Sigmoid colon (tissue), 7 donors: ENCODE measurements around the gene SLC6A9. TPM values are rescaled to one million over a fixed set of nuclear protein-coding genes. Genes with fewer than 3 reads are reported as not detected.

Experiments used
- DNase-seq: peaks from one replicate; pipeline ENCODE4 v3.0.0-alpha.2; 2019
- H3K27ac ChIP-seq, 4 donors: fragments of 200-600 bp; sonication (generic); one replicate each; pipeline ENCODE4 v1.5.1; 2016 to 2019; ENCODE audit warnings: mild to moderate bottlenecking in 1 of 4
- H3K27me3 ChIP-seq, 3 donors: fragments of 200-600 bp; sonication (generic); one replicate each; pipeline ENCODE4 v1.5.1; 2019; ENCODE audit warnings: mild to moderate bottlenecking in 1 of 3
- H3K36me3 ChIP-seq, 4 donors: fragments of 200-600 bp; sonication (generic); one replicate each; pipeline ENCODE4 v1.5.1; 2016 to 2019
- H3K4me1 ChIP-seq, 4 donors: fragments of 200-600 bp; sonication (generic); one replicate each; pipeline ENCODE4 v1.5.1; 2017 to 2019
- H3K4me3 ChIP-seq, 4 donors: fragments of 200-600 bp; sonication (generic); one replicate each; pipeline ENCODE4 v1.5.1; 2017 to 2019; ENCODE audit warnings: mild to moderate bottlenecking in 2 of 4, moderate library complexity in 1 of 4
- H3K9me3 ChIP-seq, 4 donors: fragments of 200-600 bp in 3 of 4; sonication (generic) in 3 of 4; one replicate each; pipeline versions ENCODE4 v1.5.1 to v1.6.1; 2013 to 2019
- EP300 ChIP-seq, 4 donors: sonication (generic); formaldehyde crosslinking; IDR thresholded peaks; one replicate each; pipeline ENCODE4 v1.6.1; 2017; ENCODE audit warnings: antibody characterized with exemption in 4 of 4
- POLR2A ChIP-seq, 2 donors: fragments of 450-650 bp; IDR thresholded peaks; one replicate each; pipeline ENCODE4 v1.6.1; 2016; ENCODE audit warnings: antibody characterized with exemption in 2 of 2, mild to moderate bottlenecking in 2 of 2, moderate library complexity in 2 of 2
- POLR2AphosphoS5 ChIP-seq, 4 donors: sonication (generic); formaldehyde crosslinking; IDR thresholded peaks; one replicate each; pipeline ENCODE4 v1.6.1; 2017; ENCODE audit warnings: antibody characterized with exemption in 4 of 4
- WGBS, 2 donors: extraction: QIAGEN DNeasy Blood & Tissue Kit; methylation state at CpG; one replicate each; pipeline ENCODE4 v1.1.7; 2013; 5-methylcytosine and 5-hydroxymethylcytosine counted together
- intact Hi-C: fragments of 100-400 bp; cut with DNase I; formaldehyde crosslinking; loops from one replicate; pipeline ENCODE4 v1.15.1; 2023
- polyA plus RNA-seq, 3 donors: library from polyadenylated mRNA; stranded (reverse); fragments of 200-250 nt; gene quantifications; one replicate each; pipeline ENCODE4 v1.2.3, GENCODE V29; 2013
- total RNA-seq, 4 donors: library from RNA; depleted of rRNA; stranded (reverse); fragments of >200 nt; gene quantifications; one replicate each; pipeline ENCODE4 v1.1.0, GENCODE V29; 2016
- TF ChIP-seq, protein P1 (sequence below), 4 experiments: fragments of 450-650 bp in 3 of 4; fragments of 200-600 bp in 1 of 4; IDR thresholded peaks; one replicate each; pipeline ENCODE4 v1.5.1; 2016 to 2019; ENCODE audit warnings: antibody characterized with exemption in 4 of 4, mild to moderate bottlenecking in 3 of 4, moderate library complexity in 2 of 4
- donor health status: healthy with polysubstance abuse.
- donor health status: Bipolar disorder and iron deficiency.
- donor health status: healthy.

The SLC6A9 gene
- total and polyA plus RNA-seq, 7 donors, result 2.4 to 24.5 (median 5.9) TPM

DNA sequence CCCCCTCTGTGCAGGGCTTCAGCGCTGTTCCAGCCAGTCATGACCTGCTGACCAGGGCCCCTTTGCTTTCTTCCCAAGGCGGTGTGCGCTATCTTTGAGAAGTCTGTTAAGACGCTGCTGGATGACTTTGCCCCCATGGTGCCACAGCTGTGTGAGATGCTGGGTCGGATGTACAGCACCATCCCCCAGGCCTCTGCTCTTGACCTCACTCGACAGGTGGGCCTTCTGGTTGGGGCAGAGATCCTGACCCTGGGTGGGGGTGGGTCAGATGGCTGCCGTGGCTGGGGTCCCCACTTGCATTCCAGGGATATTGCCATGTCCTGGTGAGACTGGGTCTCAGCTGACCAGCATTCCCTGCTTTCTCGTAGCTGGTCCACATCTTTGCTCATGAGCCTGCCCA lies 70.5 kb downstream of the SLC6A9 start:
- intact Hi-C loops, result no loop called here
- Histone ChIP-seq H3K27me3 (no peaks in the 10 kb centered on the region), H3K4me3 (no peak overlapping the region), H3K4me1 (no peaks in the 10 kb centered on the region), H3K36me3 (peaks cover 0 to 97% (median 49%) of the 10 kb centered on the region in 4 donors), H3K27ac (no peak overlapping the region), H3K9me3 (no peaks in the 10 kb centered on the region)
- no peak for DNase-seq
- 96% methylated on average over 8 of the region's 8 CpGs for WGBS, 2 donors
- TF ChIP-seq POLR2A (IDR thresholded peaks at IDR 0.05) (no peak), POLR2AphosphoS5 (IDR thresholded peaks at IDR 0.05) (no peak), EP300 (IDR thresholded peaks at IDR 0.05) (no peak)
- TF ChIP-seq, protein P1, sequence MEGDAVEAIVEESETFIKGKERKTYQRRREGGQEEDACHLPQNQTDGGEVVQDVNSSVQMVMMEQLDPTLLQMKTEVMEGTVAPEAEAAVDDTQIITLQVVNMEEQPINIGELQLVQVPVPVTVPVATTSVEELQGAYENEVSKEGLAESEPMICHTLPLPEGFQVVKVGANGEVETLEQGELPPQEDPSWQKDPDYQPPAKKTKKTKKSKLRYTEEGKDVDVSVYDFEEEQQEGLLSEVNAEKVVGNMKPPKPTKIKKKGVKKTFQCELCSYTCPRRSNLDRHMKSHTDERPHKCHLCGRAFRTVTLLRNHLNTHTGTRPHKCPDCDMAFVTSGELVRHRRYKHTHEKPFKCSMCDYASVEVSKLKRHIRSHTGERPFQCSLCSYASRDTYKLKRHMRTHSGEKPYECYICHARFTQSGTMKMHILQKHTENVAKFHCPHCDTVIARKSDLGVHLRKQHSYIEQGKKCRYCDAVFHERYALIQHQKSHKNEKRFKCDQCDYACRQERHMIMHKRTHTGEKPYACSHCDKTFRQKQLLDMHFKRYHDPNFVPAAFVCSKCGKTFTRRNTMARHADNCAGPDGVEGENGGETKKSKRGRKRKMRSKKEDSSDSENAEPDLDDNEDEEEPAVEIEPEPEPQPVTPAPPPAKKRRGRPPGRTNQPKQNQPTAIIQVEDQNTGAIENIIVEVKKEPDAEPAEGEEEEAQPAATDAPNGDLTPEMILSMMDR (IDR thresholded peaks at IDR 0.05), result no peak

DNA sequence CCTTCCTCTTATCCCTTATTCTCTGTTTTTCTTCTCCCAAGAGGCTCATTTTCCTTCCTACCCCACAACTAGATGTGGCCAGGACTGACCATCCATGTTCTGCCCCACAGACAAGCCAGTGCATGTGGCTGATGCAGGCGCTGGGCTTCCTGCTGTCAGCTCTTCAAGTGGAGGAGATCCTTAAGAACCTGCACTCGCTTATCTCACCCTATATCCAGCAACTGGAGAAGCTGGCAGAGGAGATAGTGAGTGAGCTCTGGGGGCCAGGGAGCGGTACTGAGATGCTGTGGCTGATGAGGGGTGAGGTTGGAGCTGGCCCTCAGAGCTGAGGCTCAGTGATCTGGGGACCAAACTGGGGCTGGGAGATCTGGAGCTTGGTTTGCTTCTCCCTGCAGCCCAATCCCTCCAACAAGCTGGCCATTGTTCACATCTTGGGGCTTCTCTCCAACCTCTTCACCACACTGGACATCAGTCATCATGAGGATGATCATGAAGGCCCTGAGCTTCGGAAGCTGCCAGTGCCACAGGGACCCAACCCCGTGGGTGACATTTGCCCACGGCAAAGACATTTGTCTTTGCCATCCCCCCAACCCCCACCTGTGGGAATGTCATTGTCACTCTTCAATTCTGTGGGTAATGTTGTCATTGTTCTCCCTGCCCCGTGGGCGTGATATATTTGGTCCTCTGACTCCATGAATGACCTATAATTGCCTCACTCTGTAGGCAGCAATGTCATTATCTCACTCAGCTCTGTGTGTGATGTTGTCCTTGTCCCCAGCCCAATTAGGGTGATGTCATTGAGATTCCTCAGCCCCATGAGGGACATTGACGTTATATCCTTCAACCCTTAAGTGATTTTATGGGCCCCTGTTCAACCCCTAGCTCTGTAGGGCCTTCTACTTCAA lies 72.7 kb downstream of the SLC6A9 start:
- 91 to 93% methylated on average over 9 of the region's 9 CpGs for WGBS, 2 donors
- Histone ChIP-seq H3K4me3 (no peak overlapping the region), H3K36me3 (peaks cover 0 to 83% (median 47%) of the 10 kb centered on the region in 4 donors), H3K27ac (no peak overlapping the region), H3K9me3 (no peaks in the 10 kb centered on the region), H3K4me1 (no peaks in the 10 kb centered on the region), H3K27me3 (no peaks in the 10 kb centered on the region)
- DNase-seq, result no peak
- intact Hi-C loops, result no loop called here
- no peak for TF ChIP-seq EP300 (IDR thresholded peaks at IDR 0.05)
- TF ChIP-seq POLR2AphosphoS5 (IDR thresholded peaks at IDR 0.05), result no peak
- TF ChIP-seq, protein P1 (IDR thresholded peaks at IDR 0.05), result no peak
- no peak for TF ChIP-seq POLR2A (IDR thresholded peaks at IDR 0.05)

DNA sequence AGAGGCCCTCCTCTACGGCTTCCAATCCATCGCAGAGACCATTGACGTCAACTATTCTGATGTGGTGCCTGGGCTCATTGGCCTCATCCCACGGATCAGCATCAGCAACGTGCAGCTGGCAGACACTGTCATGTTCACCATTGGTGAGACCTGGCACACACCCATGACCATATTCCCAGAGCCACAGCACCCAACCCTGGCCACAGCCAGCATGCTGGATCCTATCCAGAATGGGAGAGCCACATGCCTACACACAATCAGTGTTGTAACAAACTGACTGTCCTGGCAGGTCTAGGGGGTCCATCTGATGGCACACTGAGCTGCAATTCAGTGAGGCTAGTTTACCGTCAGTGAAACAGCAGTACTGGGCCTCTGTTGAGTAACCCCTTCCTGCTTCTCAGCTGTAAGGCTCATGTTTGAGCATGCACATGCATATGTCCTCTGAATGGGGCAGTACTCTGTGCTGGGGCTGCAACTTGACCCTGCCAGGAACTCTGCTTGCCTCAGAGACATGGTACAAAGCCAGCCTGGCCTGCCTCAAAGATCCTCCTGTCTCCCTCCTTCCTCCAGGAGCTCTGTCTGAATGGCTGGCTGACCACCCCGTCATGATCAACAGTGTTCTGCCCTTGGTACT lies 73.7 kb downstream of the SLC6A9 start:
- H3K36me3 ChIP-seq, result peaks cover 0 to 72% (median 42%) of the 10 kb centered on the region in 4 donors

DNA sequence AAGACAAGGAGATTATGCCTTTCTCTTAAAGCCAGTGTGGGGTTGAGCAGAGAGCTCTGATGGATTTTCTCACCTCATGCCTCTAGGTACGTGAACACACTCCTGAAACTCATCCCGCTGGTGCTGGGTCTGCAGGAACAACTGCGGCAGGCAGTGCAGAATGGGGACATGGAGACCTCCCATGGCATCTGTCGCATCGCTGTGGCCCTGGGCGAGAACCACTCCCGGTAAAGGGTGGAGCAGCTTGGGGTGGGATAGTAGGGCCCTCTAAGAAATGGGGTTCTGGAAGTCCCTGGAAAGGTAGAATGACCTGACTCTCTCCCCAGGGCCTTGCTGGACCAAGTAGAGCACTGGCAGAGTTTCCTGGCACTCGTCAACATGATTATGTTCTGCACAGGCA lies 75.0 kb downstream of the SLC6A9 start:
- Histone ChIP-seq H3K4me3 (no peak overlapping the region), H3K4me1 (no peaks in the 10 kb centered on the region), H3K27ac (no peak overlapping the region), H3K36me3 (peaks cover 0 to 59% (median 36%) of the 10 kb centered on the region in 4 donors), H3K9me3 (no peaks in the 10 kb centered on the region), H3K27me3 (no peaks in the 10 kb centered on the region)
- 97 to 98% methylated on average over 8 of the region's 8 CpGs for WGBS, 2 donors
- no peak for DNase-seq
- intact Hi-C loops, result no loop called here
- TF ChIP-seq, protein P1 (IDR thresholded peaks at IDR 0.05), result no peak
- TF ChIP-seq POLR2A (IDR thresholded peaks at IDR 0.05), result no peak
- TF ChIP-seq POLR2AphosphoS5 (IDR thresholded peaks at IDR 0.05), result no peak
- TF ChIP-seq EP300 (IDR thresholded peaks at IDR 0.05), result no peak

More for the DNA sequence above, 73.7 kb downstream of the SLC6A9 start:
- no peak for TF ChIP-seq POLR2AphosphoS5 (IDR thresholded peaks at IDR 0.05)
- TF ChIP-seq, protein P1 (IDR thresholded peaks at IDR 0.05), result no peak
- no peak for TF ChIP-seq POLR2A (IDR thresholded peaks at IDR 0.05)
- TF ChIP-seq EP300 (IDR thresholded peaks at IDR 0.05), result no peak
- H3K27ac ChIP-seq, result no peak overlapping the region
- H3K4me3 ChIP-seq, result no peak overlapping the region
- DNase-seq, result no peak
- H3K27me3 ChIP-seq, result no peaks in the 10 kb centered on the region
- no peaks in the 10 kb centered on the region for H3K4me1 ChIP-seq
- no peaks in the 10 kb centered on the region for H3K9me3 ChIP-seq
- WGBS, 2 donors, result 88 to 93% methylated on average over 7 of the region's 7 CpGs
- intact Hi-C loops, result no loop called here
